ENCODE data around the gene ZNF277.

- no peak for TF ChIP-seq POLR2A (IDR thresholded peaks at IDR 0.05)
- TF ChIP-seq CTCF (IDR thresholded peaks at IDR 0.05), result no peak
Measured at GRCh38 chr7:112203365-112203739, 3.1 kb upstream of the ZNF277 start.
